ENCODE measurements around the gene CLEC2L. TPM values are rescaled to one million over a fixed set of nuclear protein-coding genes. Genes with fewer than 3 reads are reported as not detected.

CLEC2L gene
- total and polyA plus RNA-seq, 2 of the 8 experiments (the other 6 are each of a cell fraction or from before 2014, with no cell fraction given): 0.20 to 1.9 TPM

GRCh38 chr7:139573871-139574270 is 50.4 kb downstream of the CLEC2L start (continued):
- no peak for TF ChIP-seq CHD7 (IDR thresholded peaks at IDR 0.05; ENCODE audit: insufficient replicate concordance, low read length)
- no peak for TF ChIP-seq RNF2 (IDR thresholded peaks at IDR 0.05; ENCODE audit: borderline replicate concordance, low read depth, low read length, missing control alignments, poor library complexity, severe bottlenecking)
- no peak for TF ChIP-seq JUN (IDR thresholded peaks at IDR 0.05; ENCODE audit: low read depth, low read length)
- TF ChIP-seq YY1 (IDR thresholded peaks at IDR 0.05; ENCODE audit: low read depth, low read length): no peak
- no peak for TF ChIP-seq KDM5A (IDR thresholded peaks at IDR 0.05; ENCODE audit: low read length)
- TF ChIP-seq MAFK (IDR thresholded peaks at IDR 0.05; ENCODE audit: low read depth, low read length): no peak
- TF ChIP-seq EZH2 (IDR thresholded peaks at IDR 0.05; ENCODE audit: low read depth, low read length, severe bottlenecking): no peak

All from H1 (cell line).